HG02610 (cell line): ENCODE results near the gene VPS8.
"Not testable (repeated sequence)": the region's sequence is repeated elsewhere in the genome, so short reads cannot be mapped to it uniquely, and the experiment has no call there.

Experiments used
- ATAC-seq: cut with Tn5 transposase; IDR thresholded peaks from one replicate; pipeline ENCODE4 v1.9.1; 2021; ENCODE audit warnings: mild to moderate bottlenecking, moderate library complexity; ENCODE audit not compliant: unreplicated experiment

Gene VPS8

GRCh38 chr3:184848934-184849333, 37.0 kb downstream of the VPS8 start:
- ATAC-seq = no peak

- ATAC-seq = no peak
Measured at GRCh38 chr3:184850201-184850600, 38.2 kb downstream of the VPS8 start.

GRCh38 chr3:184857099-184857498, 45.1 kb downstream of the VPS8 start:
- ATAC-seq = no peak

GRCh38 chr3:184864000-184864399, 52.0 kb downstream of the VPS8 start:
- no peak for ATAC-seq

GRCh38 chr3:184868477-184868876, 56.5 kb downstream of the VPS8 start:
- ATAC-seq = no peak

GRCh38 chr3:184872200-184872599, 60.2 kb downstream of the VPS8 start:
- ATAC-seq = no peak

- ATAC-seq = no peak
Measured at GRCh38 chr3:184873141-184873540, 61.2 kb downstream of the VPS8 start.

- ATAC-seq = no peak
Measured at GRCh38 chr3:184874709-184875644, 63.0 kb downstream of the VPS8 start.

GRCh38 chr3:184880276-184881019, 68.5 kb downstream of the VPS8 start:
- no peak for ATAC-seq

- ATAC-seq = peak; percentile 89
Measured at GRCh38 chr3:184884359-184885017, 72.5 kb downstream of the VPS8 start.

GRCh38 chr3:184885112-184885511, 73.1 kb downstream of the VPS8 start:
- no peak for ATAC-seq

GRCh38 chr3:184887574-184887973, 75.6 kb downstream of the VPS8 start:
- no peak for ATAC-seq

- ATAC-seq = no peak
Measured at GRCh38 chr3:184889312-184889904, 77.4 kb downstream of the VPS8 start.

- ATAC-seq = no peak
Measured at GRCh38 chr3:184894051-184894450, 82.1 kb downstream of the VPS8 start.

GRCh38 chr3:184895350-184895749, 83.4 kb downstream of the VPS8 start:
- ATAC-seq = no peak

GRCh38 chr3:184896336-184896735, 84.4 kb downstream of the VPS8 start:
- ATAC-seq = no peak

GRCh38 chr3:184899953-184900595, 88.1 kb downstream of the VPS8 start:
- no peak for ATAC-seq

GRCh38 chr3:184907031-184907430, 95.1 kb downstream of the VPS8 start:
- not testable (repeated sequence) for ATAC-seq

GRCh38 chr3:184907681-184908649, 96.0 kb downstream of the VPS8 start:
- ATAC-seq = no peak
